ENCODE results near the gene DES. TPM values are rescaled to one million over a fixed set of nuclear protein-coding genes. Genes with fewer than 3 reads are reported as not detected.

Gene DES
- polyA plus RNA-seq, 1 experiment = 7.0 TPM

DNA sequence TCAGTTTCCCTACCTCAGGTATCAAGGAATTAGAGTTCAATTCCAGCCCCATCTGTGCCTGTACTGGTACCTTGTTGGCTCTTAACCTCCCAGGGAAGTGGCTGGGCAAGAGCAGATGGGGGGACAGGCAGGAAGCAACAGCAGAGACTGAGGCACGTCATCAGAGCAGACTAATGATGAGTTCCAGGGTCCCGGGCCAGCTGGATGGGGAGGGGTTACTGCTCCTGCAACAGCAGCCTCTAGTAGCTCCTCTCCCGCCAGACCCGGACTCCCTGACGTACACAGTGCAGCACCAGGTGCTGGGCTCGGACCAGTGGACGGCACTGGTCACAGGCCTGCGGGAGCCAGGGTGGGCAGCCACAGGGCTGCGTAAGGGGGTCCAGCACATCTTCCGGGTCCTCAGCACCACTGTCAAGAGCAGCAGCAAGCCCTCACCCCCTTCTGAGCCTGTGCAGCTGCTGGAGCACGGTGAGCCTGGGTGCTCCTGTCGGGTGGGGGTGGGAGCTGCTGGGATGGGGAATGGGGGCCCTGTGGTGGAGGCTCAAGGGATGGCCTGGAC, 54.5 kb downstream of the DES start:
- Histone ChIP-seq H3K27me3 (ENCODE audit: control insufficient read depth, insufficient read depth, low read length) (no peaks in the 10 kb centered on the region), H3K36me3 (ENCODE audit: control insufficient read depth, insufficient read depth, low read length) (peaks cover 32% of the 10 kb centered on the region), H3K4me3 (ENCODE audit: low read depth, low read length) (no peak overlapping the region)
- TF ChIP-seq, protein P1, sequence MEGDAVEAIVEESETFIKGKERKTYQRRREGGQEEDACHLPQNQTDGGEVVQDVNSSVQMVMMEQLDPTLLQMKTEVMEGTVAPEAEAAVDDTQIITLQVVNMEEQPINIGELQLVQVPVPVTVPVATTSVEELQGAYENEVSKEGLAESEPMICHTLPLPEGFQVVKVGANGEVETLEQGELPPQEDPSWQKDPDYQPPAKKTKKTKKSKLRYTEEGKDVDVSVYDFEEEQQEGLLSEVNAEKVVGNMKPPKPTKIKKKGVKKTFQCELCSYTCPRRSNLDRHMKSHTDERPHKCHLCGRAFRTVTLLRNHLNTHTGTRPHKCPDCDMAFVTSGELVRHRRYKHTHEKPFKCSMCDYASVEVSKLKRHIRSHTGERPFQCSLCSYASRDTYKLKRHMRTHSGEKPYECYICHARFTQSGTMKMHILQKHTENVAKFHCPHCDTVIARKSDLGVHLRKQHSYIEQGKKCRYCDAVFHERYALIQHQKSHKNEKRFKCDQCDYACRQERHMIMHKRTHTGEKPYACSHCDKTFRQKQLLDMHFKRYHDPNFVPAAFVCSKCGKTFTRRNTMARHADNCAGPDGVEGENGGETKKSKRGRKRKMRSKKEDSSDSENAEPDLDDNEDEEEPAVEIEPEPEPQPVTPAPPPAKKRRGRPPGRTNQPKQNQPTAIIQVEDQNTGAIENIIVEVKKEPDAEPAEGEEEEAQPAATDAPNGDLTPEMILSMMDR (IDR thresholded peaks at IDR 0.05; ENCODE audit: insufficient read depth, low read depth, low read length) = no peak
- DNase-seq (ENCODE audit: low read depth) = no peak
- POLR2A ChIA-PET = no interaction called here
- CTCF ChIA-PET = interaction anchor here (0.9 to 2.6 kb wide), 6 partner anchors 10 to 57 kb away, joined by 4 to 12 read pairs (median 6); no protein-coding TSS in a partner anchor

DNA sequence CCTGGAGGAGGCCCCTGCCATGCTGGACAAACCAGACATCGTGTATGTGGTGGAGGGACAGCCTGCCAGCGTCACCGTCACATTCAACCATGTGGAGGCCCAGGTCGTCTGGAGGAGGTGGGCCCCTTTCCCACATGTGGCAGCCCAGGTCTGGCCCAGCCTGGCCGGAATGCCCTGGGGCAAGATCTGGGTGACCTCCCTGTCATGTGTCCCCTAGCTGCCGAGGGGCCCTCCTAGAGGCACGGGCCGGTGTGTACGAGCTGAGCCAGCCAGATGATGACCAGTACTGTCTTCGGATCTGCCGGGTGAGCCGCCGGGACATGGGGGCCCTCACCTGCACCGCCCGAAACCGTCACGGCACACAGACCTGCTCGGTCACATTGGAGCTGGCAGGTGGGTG, 55.3 kb downstream of the DES start:
- H3K36me3 ChIP-seq (ENCODE audit: control insufficient read depth, insufficient read depth, low read length) = peaks cover 32% of the 10 kb centered on the region
- TF ChIP-seq, protein P1 (IDR thresholded peaks at IDR 0.05; ENCODE audit: insufficient read depth, low read depth, low read length) = no peak
- CTCF ChIA-PET = interaction anchor here (1.0 to 2.6 kb wide), 4 partner anchors 10 to 37 kb away, joined by 4 to 8 read pairs (median 6); no protein-coding TSS in a partner anchor
- H3K27me3 ChIP-seq (ENCODE audit: control insufficient read depth, insufficient read depth, low read length) = no peaks in the 10 kb centered on the region
- H3K4me3 ChIP-seq (ENCODE audit: low read depth, low read length) = no peak overlapping the region
- no peak for DNase-seq (ENCODE audit: low read depth)
- POLR2A ChIA-PET = no interaction called here

DNA sequence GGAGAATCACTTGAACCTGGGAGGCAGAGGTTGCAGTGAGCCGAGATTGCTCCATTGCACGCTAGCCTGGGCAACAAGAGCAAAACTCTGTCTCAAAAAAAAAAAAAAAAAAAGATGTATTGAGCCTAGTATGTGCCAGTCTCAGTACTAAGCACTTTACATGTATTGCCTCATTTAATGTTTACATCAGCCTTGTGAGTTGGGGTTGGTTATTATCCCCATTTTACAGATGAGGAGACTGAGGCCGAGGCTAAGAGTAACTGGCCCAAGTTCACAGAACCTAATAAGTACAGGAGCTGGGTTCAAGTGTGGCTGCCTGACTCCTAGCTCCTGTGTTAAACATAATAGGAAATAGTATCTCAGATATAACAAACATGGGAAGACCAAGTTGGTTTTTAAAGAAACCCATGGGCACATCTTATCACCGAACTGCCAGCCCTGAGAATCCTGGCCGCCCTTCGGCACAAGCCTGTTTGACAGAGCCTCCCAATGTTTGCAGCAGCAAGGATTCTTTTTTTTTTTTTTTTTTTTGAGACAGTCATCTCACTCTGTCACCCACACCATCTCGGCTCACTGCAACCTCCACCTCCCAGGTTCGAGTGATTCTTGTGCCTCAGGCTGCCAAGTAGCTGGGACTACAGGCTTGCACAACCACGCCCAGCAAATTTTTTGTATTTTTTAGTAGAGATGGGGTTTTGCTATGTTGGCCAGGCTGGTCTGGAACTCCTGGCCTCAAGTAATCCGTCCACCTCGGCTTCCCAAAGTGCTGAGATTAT, 56.3 kb downstream of the DES start:
- Histone ChIP-seq H3K4me3 (ENCODE audit: low read depth, low read length) (no peak overlapping the region), H3K27me3 (ENCODE audit: control insufficient read depth, insufficient read depth, low read length) (no peaks in the 10 kb centered on the region), H3K36me3 (ENCODE audit: control insufficient read depth, insufficient read depth, low read length) (peaks cover 28% of the 10 kb centered on the region)
- TF ChIP-seq, protein P1 (IDR thresholded peaks at IDR 0.05; ENCODE audit: insufficient read depth, low read depth, low read length) = no peak
- ChIA-PET CTCF (interaction anchor here (0.6 to 4.5 kb wide), 7 partner anchors 11 to 55 kb away, joined by 3 to 31 read pairs (median 8); partner anchors contain the start of gene GMPPA), POLR2A (no interaction called here)
- DNase-seq (ENCODE audit: low read depth) = no peak

DNA sequence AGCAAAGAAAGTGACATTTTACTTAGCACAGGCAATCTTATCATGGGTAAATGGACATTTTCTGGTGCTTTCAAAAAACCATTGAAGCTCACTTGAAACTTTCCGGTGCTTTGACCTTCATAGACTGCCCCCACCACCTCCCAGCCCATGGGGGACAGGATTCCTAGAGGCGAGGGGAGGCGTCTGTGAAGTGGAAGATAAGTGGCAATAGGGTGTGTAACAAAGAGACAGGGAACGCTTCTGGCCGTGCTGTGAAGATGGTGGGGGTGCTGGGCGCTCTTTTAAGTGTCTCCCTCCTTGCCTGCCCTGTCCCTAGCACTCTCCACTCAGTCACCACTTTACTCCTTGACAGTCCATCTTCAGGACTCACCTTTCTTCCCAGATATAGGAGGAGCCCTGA, 57.1 kb downstream of the DES start:
- ChIA-PET POLR2A (no interaction called here), CTCF (interaction anchor here (0.8 to 4.5 kb wide), 16 partner anchors 10 to 72 kb away, joined by 3 to 31 read pairs (median 6); partner anchors contain the start of gene GMPPA)
- TF ChIP-seq, protein P1 (IDR thresholded peaks at IDR 0.05; ENCODE audit: insufficient read depth, low read depth, low read length) = no peak
- DNase-seq (ENCODE audit: low read depth) = no peak
- Histone ChIP-seq H3K36me3 (ENCODE audit: control insufficient read depth, insufficient read depth, low read length) (peaks cover 30% of the 10 kb centered on the region), H3K27me3 (ENCODE audit: control insufficient read depth, insufficient read depth, low read length) (no peaks in the 10 kb centered on the region), H3K4me3 (ENCODE audit: low read depth, low read length) (no peak overlapping the region)

Data from BJ (cell line).